Activated naive CD8-positive, alpha-beta T cell treated with anti-CD3 and anti-CD28 coated beads for 36 hours (primary cell): ENCODE results near the gene WDR6. TPM values are rescaled to one million over a fixed set of nuclear protein-coding genes. Genes with fewer than 3 reads are reported as not detected.
A peak's percentile ranks its signal among the peaks of the same experiment; 100 is the strongest.
"Not testable (repeated sequence)": the region's sequence is repeated elsewhere in the genome, so short reads cannot be mapped to it uniquely, and the experiment has no call there.

Experiments
- DNase-seq: peaks from one replicate; pipeline ENCODE4 v3.0.0; 2021
- H3K27ac Mint-ChIP-seq: one replicate; pipeline ENCODE4 v1.8.0; 2022; ENCODE audit warnings: mild to moderate bottlenecking, moderate library complexity, mixed read lengths
- H3K27me3 Mint-ChIP-seq: one replicate; pipeline ENCODE4 v1.8.0; 2022; ENCODE audit warnings: mild to moderate bottlenecking, mixed read lengths
- H3K36me3 Mint-ChIP-seq: one replicate; pipeline ENCODE4 v1.8.0; 2021; ENCODE audit warnings: mild to moderate bottlenecking, mixed read lengths
- H3K4me1 Mint-ChIP-seq: one replicate; pipeline ENCODE4 v1.8.0; 2021; ENCODE audit warnings: mixed read lengths
- H3K4me3 Mint-ChIP-seq: one replicate; pipeline ENCODE4 v1.8.0; 2022; ENCODE audit warnings: mild to moderate bottlenecking, moderate library complexity, mixed read lengths
- H3K9me3 Mint-ChIP-seq: one replicate; pipeline ENCODE4 v1.8.0; 2022; ENCODE audit warnings: mixed read lengths
- total RNA-seq, 2 experiments: library from RNA; stranded (reverse); gene quantifications; one replicate each; pipeline ENCODE4 v1.2.3, GENCODE V29; 2021

The WDR6 gene
- total RNA-seq, 2 experiments from 2014 or later, result 135 to 140 TPM

DNA sequence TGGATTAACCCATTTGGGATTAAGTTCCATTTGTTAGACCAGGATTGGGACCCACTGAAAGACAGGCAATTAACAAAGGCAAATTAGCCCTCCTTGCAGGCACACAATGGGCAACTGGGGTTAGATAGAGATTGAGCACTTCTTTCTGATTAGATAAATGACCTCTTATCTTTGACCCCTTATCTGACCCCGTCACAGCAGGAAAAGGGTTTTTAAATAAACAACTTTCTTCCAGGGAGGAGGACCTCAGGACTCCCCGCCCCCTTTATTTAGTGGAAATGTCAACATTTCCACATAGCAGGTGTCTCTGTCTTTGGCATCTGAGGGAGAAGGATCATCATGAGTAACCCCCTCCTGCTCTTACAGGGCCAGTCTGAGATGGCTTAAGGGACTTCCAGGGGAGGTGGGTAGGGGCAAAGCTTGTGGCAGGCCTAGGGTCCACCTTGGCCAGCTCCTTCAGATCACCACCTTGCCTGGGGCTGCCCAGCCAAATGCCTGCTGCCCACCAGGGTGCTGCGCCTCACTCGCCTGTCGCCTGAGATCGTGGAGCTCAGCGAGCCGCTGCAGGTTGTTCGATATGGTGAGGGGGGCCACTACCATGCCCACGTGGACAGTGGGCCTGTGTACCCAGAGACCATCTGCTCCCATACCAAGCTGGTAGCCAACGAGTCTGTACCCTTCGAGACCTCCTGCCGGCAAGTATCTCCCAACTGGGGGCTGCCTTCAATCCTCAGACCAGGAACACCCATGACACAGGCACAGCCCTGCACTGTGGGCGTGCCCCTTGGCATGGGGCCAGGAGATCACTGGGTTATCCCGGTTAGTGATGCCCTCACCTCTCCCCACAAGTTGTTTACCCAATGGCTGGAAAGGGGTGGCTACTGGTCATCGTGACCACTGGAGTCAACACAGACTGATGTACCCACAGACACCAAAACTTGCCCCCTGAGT, 2.6 kb upstream of the WDR6 start:
- Mint-ChIP-seq H3K4me1 (peaks cover 19% of the 10 kb centered on the region), H3K27me3 (peaks cover 3% of the 10 kb centered on the region), H3K9me3 (no peaks in the 10 kb centered on the region), H3K36me3 (peaks cover 14% of the 10 kb centered on the region), H3K27ac (no peak overlapping the region), H3K4me3 (no peak overlapping the region)
- DNase-seq, result no peak

DNA sequence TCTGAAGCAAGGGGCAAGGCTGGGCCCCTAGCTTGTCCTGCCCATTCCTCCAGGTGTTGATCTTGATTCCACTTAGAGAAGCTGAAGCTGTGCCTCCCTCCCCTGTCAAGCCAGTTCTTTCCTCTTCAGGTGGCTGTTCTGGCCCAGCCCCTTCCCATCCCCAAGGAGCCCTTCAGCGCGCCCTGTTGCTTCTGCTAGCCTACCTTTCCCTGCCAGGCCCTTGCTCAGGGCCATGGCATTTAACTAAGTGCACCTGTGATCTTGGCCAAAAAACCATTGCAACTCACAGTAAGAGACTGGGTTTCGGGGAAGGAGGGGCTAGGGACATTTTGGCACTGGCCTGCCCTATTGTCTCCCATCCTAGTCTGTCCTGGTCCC, 1.9 kb upstream of the WDR6 start:
- H3K9me3 Mint-ChIP-seq, result no peaks in the 10 kb centered on the region
- peaks cover 3% of the 10 kb centered on the region for H3K27me3 Mint-ChIP-seq
- H3K27ac Mint-ChIP-seq, result no peak overlapping the region
- H3K4me1 Mint-ChIP-seq, result peaks cover 21% of the 10 kb centered on the region
- DNase-seq, result no peak
- H3K4me3 Mint-ChIP-seq, result no peak overlapping the region
- H3K36me3 Mint-ChIP-seq, result peaks cover 14% of the 10 kb centered on the region

DNA sequence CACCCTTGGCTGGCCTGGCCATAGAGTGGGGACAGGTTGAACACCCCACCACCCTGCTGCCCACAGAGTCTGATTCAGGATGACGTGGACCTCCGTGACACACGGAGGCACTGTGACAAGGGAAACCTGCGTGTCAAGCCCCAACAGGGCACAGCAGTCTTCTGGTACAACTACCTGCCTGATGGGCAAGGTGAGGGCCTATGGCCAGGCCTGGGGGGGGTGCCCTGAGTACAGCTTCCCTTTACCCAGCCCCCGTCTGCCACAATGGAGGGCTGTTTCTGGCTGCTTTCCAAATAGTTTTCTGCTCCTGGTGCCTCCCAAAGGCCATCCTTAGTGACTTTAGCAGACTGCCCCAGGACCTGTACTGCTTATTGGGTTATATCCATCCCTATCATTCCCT, 1.2 kb upstream of the WDR6 start:
- no peak for DNase-seq
- H3K27ac Mint-ChIP-seq, result no peak overlapping the region
- peak overlapping the region; percentile 99 for H3K4me3 Mint-ChIP-seq
- H3K9me3 Mint-ChIP-seq, result no peaks in the 10 kb centered on the region
- H3K36me3 Mint-ChIP-seq, result peaks cover 14% of the 10 kb centered on the region
- peaks cover 3% of the 10 kb centered on the region for H3K27me3 Mint-ChIP-seq
- peaks cover 21% of the 10 kb centered on the region for H3K4me1 Mint-ChIP-seq

DNA sequence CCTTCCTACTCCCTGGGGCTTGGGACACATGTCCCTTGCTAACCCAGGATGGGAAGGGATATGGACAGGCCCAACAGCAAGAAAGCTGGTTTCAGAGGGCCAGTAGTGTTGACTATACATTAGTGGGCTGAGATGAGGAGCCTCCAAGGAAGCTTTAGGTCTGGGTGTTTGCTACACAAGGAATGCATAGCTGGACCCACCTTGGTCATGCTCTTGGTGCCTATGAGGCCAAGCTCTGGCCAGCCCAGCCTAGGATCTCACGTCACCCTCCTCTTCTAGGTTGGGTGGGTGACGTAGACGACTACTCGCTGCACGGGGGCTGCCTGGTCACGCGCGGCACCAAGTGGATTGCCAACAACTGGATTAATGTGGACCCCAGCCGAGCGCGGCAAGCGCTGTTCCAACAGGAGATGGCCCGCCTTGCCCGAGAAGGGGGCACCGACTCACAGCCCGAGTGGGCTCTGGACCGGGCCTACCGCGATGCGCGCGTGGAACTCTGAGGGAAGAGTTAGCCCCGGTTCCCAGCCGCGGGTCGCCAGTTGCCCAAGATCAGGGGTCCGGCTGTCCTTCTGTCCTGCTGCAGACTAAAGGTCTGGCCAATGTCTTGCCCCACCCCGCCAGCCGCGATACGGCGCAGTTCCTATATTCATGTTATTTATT, 653 bp upstream of the WDR6 start:
- Mint-ChIP-seq H3K36me3 (peaks cover 14% of the 10 kb centered on the region), H3K9me3 (no peaks in the 10 kb centered on the region), H3K4me1 (peaks cover 21% of the 10 kb centered on the region), H3K4me3 (peak overlapping the region; percentile 99), H3K27ac (peak overlapping the region; percentile 100), H3K27me3 (peaks cover 3% of the 10 kb centered on the region)
- DNase-seq, result no peak

DNA sequence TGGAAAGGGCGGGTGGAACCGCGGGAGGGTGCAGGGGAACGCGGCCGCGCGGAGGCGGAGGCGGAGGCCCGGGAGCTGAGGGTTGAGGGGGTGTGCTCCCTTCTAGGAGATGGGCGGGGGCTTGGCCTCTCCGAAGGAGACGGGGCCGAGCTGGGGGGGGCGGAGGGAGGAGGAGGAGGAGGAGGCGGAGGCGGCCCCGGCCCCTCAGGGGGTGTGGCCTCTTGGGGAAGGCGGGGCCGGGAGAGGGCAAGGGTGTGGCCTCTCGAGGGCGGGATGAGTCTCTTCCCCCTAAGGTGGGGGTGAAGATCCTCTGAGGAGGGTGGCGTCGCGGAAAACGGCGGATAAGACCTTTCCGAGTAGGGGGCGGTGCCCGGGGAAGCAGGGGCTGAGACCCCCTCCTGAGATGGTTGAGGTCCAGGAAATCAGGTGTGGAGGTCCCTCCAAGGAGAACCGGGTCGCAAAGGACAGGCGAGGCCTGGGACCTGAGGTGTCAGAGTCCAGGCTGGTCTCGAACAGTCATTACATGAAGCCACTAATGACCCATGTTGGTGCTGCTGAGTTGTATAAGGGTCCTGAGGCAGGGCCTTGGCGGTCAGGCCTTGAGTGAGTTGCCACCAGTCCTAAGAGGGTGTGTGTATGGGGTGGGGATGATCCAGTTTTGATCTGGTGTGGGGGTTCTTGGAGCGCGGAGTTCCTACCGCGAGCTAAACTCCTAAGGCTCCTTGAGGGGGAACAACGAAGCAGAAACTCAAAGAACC, 759 bp downstream of the WDR6 start:
- H3K36me3 Mint-ChIP-seq, result peaks cover 14% of the 10 kb centered on the region
- DNase-seq, result peak; percentile 89
- no peaks in the 10 kb centered on the region for H3K9me3 Mint-ChIP-seq
- peak overlapping the region; percentile 100 for H3K27ac Mint-ChIP-seq
- peaks cover 3% of the 10 kb centered on the region for H3K27me3 Mint-ChIP-seq
- H3K4me1 Mint-ChIP-seq, result peaks cover 28% of the 10 kb centered on the region
- H3K4me3 Mint-ChIP-seq, result peak overlapping the region; percentile 99

DNA sequence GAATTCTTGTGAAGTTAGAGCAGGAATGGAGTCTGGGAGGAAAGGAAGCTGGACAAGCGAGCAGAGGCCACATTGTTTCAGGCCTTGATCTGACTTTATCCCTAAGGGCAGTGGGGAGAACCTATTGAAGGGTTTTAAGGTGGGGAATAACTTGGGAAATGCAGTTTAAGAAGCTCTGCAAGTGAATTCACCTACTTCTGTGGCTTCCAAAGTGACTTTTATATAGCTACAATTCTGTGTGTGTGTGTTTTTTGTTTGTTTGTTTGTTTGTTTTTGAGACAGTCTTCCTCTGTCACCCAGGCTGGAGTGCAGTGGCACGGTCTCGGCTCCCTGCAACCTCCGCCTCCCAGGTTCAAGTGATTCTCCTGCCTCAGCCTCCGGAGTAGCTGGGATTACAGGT, 1.4 kb downstream of the WDR6 start:
- Mint-ChIP-seq H3K36me3 (peaks cover 14% of the 10 kb centered on the region), H3K27ac (peak overlapping the region; percentile 100)
- H3K27me3 Mint-ChIP-seq, result not testable (repeated sequence)

DNA sequence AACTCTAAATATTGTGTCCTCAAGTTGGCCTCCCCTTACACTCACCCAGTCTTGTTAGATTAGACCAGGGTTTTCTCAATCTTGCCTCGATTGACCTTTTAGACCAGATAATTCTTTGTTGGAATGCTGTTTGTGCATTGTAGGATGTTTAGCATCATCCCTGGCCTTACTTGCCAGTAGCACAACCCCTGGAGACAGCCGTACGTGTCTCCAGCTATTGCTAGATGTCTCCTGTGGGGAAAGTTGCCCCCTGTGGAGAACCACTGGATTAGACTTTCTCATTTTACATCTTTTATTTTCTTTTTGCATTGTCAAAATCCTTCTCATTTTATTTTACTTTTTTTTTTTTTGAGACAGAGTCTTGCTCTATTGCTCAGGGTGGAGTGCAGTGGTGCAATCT, 2.2 kb downstream of the WDR6 start:
- Mint-ChIP-seq H3K27ac (peak overlapping the region; percentile 48), H3K4me3 (peak overlapping the region; percentile 99)
- no peak for DNase-seq

More for the DNA sequence above, 1.4 kb downstream of the WDR6 start:
- Mint-ChIP-seq H3K4me3 (peak overlapping the region; percentile 99), H3K4me1 (peaks cover 28% of the 10 kb centered on the region)
- not testable (repeated sequence) for H3K9me3 Mint-ChIP-seq, DNase-seq

DNA sequence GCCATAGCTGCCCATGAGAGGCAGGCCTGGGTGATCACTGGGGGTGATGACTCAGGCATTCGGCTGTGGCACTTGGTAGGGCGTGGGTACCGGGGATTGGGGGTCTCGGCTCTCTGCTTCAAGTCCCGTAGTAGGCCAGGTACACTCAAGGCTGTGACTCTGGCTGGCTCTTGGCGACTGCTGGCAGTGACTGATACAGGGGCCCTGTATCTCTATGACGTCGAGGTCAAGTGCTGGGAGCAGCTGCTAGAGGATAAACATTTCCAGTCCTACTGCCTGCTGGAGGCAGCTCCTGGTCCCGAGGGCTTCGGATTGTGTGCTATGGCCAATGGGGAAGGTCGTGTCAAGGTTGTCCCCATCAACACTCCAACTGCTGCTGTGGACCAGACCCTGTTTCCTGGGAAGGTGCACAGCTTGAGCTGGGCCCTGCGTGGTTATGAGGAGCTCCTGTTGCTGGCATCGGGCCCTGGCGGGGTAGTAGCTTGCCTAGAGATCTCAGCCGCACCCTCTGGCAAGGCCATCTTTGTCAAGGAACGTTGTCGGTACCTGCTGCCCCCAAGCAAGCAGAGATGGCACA, 5.3 kb downstream of the WDR6 start:
- Mint-ChIP-seq H3K27me3 (no peaks in the 10 kb centered on the region), H3K27ac (no peak overlapping the region), H3K4me3 (no peak overlapping the region), H3K9me3 (no peaks in the 10 kb centered on the region), H3K4me1 (peaks cover 23% of the 10 kb centered on the region), H3K36me3 (peaks cover 18% of the 10 kb centered on the region)
- DNase-seq, result no peak

More for the DNA sequence above, 2.2 kb downstream of the WDR6 start:
- Mint-ChIP-seq H3K9me3 (no peaks in the 10 kb centered on the region), H3K36me3 (peaks cover 14% of the 10 kb centered on the region), H3K27me3 (peaks cover 3% of the 10 kb centered on the region), H3K4me1 (peaks cover 28% of the 10 kb centered on the region)

DNA sequence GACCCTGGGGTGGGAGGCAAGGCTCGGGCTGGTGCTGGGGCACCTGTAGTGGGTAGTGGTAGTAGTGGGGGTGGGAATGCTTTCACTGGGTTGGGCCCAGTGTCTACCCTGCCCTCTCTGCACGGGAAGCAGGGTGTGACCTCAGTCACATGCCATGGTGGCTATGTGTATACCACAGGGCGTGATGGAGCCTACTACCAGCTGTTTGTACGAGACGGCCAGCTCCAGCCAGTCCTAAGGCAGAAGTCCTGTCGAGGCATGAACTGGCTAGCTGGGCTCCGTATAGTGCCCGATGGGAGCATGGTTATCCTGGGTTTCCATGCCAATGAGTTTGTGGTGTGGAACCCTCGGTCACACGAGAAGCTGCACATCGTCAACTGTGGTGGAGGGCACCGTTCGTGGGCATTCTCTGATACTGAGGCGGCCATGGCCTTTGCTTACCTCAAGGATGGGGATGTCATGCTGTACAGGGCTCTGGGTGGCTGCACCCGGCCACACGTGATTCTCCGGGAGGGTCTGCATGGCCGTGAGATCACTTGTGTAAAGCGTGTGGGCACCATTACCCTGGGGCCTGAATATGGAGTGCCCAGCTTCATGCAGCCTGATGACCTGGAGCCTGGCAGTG, 6.0 kb downstream of the WDR6 start:
- DNase-seq, result no peak
- Mint-ChIP-seq H3K4me1 (peaks cover 19% of the 10 kb centered on the region), H3K4me3 (no peak overlapping the region), H3K27me3 (no peaks in the 10 kb centered on the region), H3K36me3 (peaks cover 14% of the 10 kb centered on the region), H3K27ac (peak overlapping the region; percentile 29), H3K9me3 (no peaks in the 10 kb centered on the region)

DNA sequence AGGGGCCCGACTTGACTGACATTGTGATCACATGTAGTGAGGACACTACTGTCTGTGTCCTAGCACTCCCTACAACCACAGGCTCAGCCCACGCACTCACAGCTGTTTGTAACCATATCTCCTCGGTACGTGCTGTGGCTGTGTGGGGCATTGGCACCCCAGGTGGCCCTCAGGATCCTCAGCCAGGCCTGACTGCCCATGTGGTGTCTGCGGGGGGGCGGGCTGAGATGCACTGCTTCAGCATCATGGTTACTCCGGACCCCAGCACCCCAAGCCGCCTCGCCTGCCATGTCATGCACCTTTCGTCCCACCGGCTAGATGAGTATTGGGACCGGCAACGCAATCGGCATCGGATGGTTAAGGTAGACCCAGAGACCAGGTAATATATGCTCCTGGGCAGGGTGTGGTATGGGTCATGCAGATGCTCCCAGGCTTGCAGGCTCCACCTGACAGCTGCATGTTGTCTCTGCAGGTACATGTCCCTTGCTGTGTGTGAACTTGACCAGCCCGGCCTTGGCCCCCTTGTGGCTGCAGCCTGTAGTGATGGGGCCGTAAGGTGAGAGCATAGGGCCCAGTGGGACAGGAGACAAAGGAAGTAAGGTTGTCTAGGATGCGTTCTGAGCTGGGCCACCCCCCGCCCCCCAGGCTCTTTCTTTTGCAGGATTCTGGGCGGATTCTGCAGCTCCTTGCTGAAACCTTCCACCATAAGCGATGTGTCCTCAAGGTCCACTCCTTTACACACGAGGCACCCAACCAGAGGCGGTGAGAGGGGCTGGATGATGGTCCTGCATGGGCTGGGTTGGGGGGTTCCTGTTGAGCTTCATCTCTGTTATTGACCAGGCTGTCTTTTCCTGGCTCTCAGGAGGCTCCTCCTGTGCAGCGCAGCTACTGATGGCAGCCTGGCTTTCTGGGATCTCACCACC, 6.8 kb downstream of the WDR6 start:
- Mint-ChIP-seq H3K9me3 (no peaks in the 10 kb centered on the region), H3K4me3 (no peak overlapping the region), H3K4me1 (peaks cover 18% of the 10 kb centered on the region), H3K27ac (peak overlapping the region; percentile 29), H3K27me3 (no peaks in the 10 kb centered on the region), H3K36me3 (peaks cover 12% of the 10 kb centered on the region)
- DNase-seq, result peak; percentile 62

DNA sequence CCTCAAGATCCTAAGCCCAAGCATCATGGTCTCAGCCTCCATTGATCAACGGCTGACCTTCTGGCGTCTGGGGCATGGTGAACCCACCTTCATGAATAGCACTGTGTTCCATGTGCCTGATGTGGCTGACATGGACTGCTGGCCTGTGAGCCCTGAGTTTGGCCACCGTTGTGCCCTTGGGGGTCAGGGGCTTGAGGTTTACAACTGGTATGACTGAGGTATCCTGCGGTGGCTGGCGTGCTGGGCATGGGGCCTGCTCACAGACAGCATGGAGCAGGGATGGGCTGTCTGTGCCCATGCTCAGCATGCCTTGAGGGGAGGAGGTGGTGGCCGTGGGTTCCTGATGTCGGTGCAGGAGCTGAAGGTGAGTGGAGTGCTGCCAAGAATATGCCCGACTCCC, 7.9 kb downstream of the WDR6 start:
- Mint-ChIP-seq H3K4me1 (peaks cover 21% of the 10 kb centered on the region), H3K36me3 (peaks cover 7% of the 10 kb centered on the region), H3K27ac (no peak overlapping the region), H3K27me3 (no peaks in the 10 kb centered on the region), H3K4me3 (no peak overlapping the region), H3K9me3 (no peaks in the 10 kb centered on the region)
- DNase-seq, result no peak

DNA sequence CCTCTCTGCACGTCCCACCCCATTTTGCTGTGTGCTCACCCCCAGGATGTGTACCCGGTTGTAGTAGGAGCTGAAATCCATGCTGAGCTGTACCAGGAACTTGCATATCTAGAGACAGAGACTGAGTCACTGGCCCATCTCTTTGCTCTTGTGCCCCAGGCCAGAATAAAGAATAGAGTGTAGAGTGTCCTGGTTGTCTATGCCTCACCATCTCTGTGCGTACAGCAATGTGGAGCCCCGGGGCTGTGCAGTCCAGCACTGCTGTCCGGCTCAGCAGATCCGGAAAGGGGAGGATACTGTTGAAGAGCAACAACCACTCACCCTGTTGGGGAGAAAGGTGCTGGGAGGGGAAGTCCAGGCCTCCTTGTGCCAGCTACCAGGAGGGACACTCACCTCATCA, 8.6 kb downstream of the WDR6 start:
- Mint-ChIP-seq H3K27ac (no peak overlapping the region), H3K4me1 (peaks cover 22% of the 10 kb centered on the region), H3K9me3 (no peaks in the 10 kb centered on the region), H3K36me3 (peaks cover 7% of the 10 kb centered on the region), H3K4me3 (no peak overlapping the region), H3K27me3 (no peaks in the 10 kb centered on the region)
- no peak for DNase-seq

DNA sequence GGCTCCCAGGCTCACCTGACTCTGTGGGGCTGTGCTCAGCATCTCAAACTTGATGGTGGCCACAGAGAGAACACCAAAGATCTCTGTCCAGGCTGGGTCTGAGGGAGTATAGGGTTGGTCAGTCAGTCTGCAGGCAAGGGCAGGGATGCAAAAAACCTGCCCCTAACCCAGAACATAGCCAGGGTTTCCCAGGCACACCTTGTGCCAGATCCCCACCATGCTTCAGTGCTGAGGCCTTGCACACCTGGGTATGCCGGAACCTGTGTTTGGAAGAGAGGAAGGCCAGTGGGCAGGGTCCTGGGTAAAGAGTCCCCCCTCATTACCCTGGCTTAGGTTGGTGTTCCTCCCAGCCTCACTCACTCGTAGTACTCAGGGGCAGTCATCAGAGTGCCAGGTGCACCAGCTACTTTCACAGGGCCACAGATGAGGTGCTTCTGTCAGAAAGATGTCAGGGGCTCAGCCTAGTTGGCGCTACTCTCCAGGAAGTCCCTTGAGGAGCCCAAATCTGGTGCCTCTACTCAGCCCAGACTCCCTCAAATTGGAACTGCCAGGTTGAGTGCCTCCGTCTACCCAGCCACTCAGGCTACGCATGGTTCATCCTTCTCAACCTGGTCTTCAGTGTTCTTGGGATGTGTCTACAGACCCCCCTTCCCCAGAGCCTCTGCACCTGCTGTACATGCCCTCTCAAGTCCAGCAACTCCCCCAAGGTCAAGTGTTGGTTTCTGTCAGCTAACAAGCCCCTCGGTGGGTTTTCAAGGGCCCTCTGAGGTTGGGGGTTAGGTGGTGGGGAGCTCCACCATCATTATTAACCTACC, 9.4 kb downstream of the WDR6 start:
- peaks cover 24% of the 10 kb centered on the region for H3K4me1 Mint-ChIP-seq
- no peak overlapping the region for H3K4me3 Mint-ChIP-seq
- DNase-seq, result no peak
- H3K9me3 Mint-ChIP-seq, result no peaks in the 10 kb centered on the region
- no peak overlapping the region for H3K27ac Mint-ChIP-seq
- H3K36me3 Mint-ChIP-seq, result peaks cover 8% of the 10 kb centered on the region
- peaks cover 3% of the 10 kb centered on the region for H3K27me3 Mint-ChIP-seq
